Neural cell (in vitro differentiated cells): ENCODE measurements around the gene PCLO.

ENCODE experiments used
- CTCF ChIP-seq: fragments of 450-650 bp; IDR thresholded peaks from 2 replicates; pipeline ENCODE4 v1.5.1; 2014; ENCODE audit warnings: antibody characterized with exemption, mild to moderate bottlenecking, moderate library complexity; ENCODE audit not compliant: poor library complexity, severe bottlenecking
- POLR2AphosphoS5 ChIP-seq: IDR thresholded peaks from 2 replicates; pipeline ENCODE4 v1.6.1; 2012
- RAD21 ChIP-seq: fragments of 450-650 bp; conservative IDR thresholded peaks from 2 replicates; pipeline ENCODE4 v1.6.1; 2014; ENCODE audit warnings: antibody characterized with exemption, mild to moderate bottlenecking, moderate library complexity
- REST ChIP-seq: IDR thresholded peaks from 2 replicates; pipeline ENCODE4 v1.6.1; 2012; ENCODE audit warnings: borderline replicate concordance
- SMC3 ChIP-seq: fragments of 450-650 bp; conservative IDR thresholded peaks from 2 replicates; pipeline ENCODE4 v1.6.1; 2014; ENCODE audit warnings: antibody characterized with exemption, mild to moderate bottlenecking, moderate library complexity; ENCODE audit not compliant: poor library complexity
- TAF1 ChIP-seq: IDR thresholded peaks from 2 replicates; pipeline ENCODE4 v1.6.1; 2012; ENCODE audit warnings: low read depth

GRCh38 chr7:83111391-83111790 is 51.3 kb downstream of the PCLO start:
- no peak for TF ChIP-seq RAD21
- TF ChIP-seq CTCF = no peak
- no peak for TF ChIP-seq POLR2AphosphoS5
- no peak for TF ChIP-seq TAF1
- no peak for TF ChIP-seq REST
- TF ChIP-seq SMC3 = no peak
